Right ventricle myocardium inferior (tissue), 1 donor: ENCODE data around the gene COL4A6. TPM values are rescaled to one million over a fixed set of nuclear protein-coding genes. Genes with fewer than 3 reads are reported as not detected.

Source experiments
- ATAC-seq: fragments of 200-7000 bp; cut with Tn5 transposase; one replicate; pipeline ENCODE4 v1.9.1; 2020; ENCODE audit warnings: mild to moderate bottlenecking, moderate library complexity
- DNase-seq: peaks from one replicate; pipeline ENCODE4 v3.0.0; 2021; ENCODE audit errors: missing footprints
- intact Hi-C: fragments of 100-400 bp; cut with DNase I; formaldehyde crosslinking; loops from one replicate; pipeline ENCODE4 v1.11.0; 2022
- total RNA-seq: library from RNA; stranded (reverse); fragmentation: NEBNext Ultra II Directional; extraction: Animal tissue kit (Norgen Biotek cat#: 25700); gene quantifications from one replicate; pipeline ENCODE4 v1.2.1, GENCODE V29; 2021
- donor health status: DM: no; HTN: yes; CAD: no; lungs with severe emphysema.

COL4A6 gene
- total RNA-seq, 1 donor from 2014 or later, result 8.3 TPM

DNA sequence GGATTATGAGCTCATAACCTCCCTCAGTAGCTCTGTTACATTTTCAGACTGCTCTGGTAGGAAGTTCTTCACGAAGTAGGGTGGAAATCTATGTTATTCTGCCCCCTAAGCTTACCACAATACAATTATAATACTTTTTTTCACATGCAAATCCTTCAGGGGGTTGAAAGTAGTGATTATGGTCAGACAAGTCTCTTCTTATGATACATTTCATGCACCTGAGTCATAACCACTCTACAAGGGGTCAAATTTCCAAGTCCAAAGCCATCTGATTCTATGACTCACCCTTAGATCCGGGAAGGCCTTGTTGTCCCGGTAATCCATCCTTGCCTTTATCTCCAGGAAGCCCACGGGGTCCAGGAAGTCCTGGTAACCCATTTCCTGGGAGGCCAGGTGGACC is 251.4 kb downstream of the COL4A6 start:
- DNase-seq (no peak), ATAC-seq (no peak)
- intact Hi-C loops, result no loop called here

DNA sequence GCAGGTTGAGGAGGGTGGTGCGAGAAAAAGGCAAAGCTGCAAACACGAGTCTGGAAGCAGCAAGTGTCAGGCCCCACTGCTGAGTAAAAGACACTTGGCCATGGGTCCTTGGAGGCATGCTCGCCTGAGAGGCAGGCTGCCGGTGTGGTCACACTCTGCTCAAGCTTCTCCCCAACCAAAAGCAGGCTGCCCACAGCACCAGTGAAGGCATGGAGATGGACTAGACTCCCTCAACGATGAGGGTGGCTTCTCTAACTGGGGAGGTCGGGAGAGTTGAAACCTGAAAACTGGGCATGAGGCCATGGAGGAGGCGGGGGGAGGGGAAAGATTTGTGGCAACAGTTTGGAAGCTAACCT is 260.1 kb downstream of the COL4A6 start:
- intact Hi-C loops, result no loop called here
- DNase-seq (no peak), ATAC-seq (no peak)

DNA sequence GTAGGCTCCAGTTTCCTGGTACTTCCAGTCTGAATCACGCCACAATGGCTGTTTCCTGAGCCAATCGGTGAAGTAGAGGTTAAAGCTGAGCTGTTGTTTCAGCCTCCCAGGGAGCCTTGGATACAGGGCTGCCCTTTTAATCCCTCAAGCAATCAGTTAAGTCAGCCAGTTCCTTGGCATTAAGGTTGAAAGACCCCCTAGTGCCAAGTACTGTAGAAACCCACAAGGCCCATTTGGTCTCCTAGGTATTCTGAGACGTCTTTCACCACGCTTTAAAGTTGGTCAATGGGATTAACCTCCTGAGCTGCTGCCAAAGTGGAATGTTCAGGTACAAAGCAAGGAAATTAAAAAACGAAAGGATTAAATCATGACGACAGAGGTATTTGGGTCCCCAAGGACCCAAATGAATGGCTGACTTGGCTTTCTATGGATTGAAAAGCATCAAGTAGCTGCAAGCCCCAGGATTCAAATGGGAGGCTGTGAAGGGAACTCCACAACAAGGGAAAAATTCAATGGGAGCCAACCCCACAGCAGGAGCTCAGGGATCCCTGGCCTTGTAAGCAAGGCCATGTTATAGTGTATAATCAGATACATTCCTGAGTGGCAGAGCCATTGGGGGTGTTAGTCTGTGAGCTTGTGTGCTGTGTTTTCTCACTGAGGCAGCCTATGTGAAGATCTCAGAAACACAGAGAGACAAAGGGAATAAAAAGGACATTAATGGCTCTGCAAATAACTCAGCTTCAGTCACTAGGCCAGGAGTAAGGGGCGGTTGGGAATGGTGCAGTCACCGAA is 260.7 kb downstream of the COL4A6 start:
- ATAC-seq (no peak), DNase-seq (no peak)

DNA sequence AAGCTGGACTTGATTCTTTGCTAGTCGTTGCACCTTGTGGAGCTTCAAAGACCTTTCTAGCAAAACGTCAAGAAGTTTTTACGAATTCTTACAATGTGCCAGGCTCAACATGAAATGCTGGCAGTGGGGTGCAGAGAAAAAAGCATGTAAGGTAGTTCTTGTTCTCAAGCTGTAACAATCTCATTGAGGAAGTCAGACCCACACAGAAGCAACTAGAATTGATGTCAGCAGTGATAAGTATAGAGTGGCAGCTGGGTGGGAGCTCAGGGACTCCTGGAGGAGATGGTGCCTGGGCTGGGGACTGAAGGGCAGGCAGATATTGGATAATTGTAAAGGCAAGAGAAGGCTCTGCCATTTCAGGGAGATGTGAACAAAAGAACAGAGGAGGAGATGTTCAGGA is 264.3 kb downstream of the COL4A6 start:
- ATAC-seq (no peak), DNase-seq (no peak)
- intact Hi-C loops, result no loop called here

More for the DNA sequence above, 260.7 kb downstream of the COL4A6 start:
- intact Hi-C loops, result no loop called here

DNA sequence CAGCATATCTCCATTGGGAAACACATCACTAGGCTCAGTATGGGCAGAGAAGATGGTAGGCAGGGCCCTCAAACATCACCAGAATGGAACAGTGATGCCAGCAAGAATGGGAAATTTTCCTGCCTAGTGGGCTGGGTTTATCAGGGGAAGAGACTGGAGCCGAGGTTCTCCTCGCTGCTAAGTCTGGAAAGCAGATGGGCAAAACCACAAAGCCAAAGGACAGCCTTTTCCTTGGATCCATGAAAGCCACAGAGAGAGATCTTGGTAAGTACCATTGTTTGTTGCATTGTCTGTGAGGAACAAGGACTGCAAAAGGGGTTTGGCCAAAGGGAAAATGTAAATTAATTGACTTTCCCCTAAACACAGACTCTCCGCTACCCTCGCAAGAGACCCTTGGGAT is 266.6 kb downstream of the COL4A6 start:
- DNase-seq, result no peak
- intact Hi-C loops, result no loop called here
- ATAC-seq, result no peak

DNA sequence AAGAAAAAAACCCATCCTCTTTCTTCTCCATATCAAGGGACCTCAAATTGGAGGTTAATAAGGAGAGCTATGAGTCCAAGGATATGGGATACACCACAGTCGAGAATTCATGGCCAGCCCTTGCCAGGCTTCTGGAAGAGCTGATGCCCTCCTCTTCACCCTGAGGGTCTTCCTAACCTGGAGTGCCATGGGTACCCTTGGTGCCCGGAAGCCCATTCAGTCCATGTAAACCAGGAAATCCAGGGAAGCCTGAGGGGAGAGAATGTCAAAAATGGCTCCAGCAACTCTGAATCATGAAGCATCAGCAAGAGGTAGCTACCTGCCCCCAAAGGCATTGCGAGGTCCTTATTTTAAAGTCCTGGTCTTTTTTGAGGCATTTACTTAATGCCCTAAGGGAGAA is 268.5 kb downstream of the COL4A6 start:
- DNase-seq (no peak), ATAC-seq (no peak)
- intact Hi-C loops, result no loop called here

DNA sequence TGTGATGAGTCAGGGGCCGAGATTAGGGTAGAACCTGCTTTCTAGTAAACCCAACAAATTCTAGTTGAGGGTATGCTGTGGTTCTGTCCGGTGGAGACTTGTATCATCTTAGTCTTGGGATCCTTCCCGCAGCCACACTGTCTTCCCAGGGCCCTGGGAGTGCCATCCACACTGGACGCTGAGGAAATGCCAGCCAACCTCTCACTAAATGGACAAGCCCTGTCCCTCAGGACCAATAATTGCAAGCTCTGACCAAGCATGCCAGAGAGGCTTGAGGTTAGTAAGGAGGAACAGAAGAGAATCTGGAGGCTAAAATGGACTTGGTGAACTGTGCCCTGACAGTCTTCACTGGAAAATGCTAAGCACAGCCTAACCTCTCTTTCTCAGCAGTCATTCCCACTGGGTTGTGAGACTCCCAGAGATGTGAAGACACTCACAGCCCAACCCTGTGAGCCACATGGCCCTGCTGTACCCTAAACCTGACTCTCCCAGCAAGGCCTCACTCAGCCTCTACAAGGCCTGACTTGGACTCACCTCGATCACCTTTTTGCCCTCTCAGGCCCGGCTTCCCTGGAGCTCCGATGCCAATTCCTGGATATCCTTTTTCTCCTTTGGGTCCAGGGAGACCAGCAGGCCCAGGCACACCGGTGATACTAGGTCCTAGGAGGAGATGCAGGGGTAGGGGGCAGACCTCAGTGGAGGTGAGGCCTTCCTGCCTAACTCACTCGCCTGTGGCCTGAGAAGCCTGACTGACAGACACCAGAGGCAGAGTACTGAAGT is 269.1 kb downstream of the COL4A6 start:
- intact Hi-C loops, result no loop called here
- DNase-seq (no peak), ATAC-seq (no peak)

DNA sequence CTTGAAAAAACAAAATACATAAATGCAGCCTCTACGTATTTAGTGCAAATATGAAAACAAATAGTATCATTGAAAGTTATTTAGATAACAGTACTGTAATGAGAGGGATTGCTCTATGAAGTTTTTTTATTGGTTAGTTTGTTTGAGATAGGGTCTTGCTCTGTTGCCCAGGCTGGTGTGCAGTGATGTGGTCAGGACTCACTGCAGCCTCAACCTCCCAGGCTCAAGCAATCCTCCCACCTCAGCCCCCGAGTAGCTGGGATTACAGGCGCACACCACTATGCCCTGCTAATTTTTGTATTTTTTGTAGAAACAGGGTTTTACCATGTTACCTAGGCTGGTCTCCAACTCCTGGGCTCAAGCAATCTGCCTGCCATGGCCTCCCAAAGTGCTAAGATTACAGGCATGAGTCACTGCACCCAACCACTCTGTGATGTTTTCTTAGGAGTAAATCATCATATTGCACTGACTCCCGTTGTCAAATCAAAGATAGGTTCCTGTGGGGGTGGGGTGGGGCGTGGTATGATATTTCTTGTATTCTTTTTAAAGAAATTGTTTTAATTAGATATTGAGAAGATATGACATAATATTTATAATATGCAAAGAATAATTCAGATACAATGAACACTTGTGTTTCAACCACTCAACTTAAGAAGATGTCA is 270.9 kb downstream of the COL4A6 start:
- intact Hi-C loops, result no loop called here
- ATAC-seq, result no peak
- DNase-seq, result no peak

DNA sequence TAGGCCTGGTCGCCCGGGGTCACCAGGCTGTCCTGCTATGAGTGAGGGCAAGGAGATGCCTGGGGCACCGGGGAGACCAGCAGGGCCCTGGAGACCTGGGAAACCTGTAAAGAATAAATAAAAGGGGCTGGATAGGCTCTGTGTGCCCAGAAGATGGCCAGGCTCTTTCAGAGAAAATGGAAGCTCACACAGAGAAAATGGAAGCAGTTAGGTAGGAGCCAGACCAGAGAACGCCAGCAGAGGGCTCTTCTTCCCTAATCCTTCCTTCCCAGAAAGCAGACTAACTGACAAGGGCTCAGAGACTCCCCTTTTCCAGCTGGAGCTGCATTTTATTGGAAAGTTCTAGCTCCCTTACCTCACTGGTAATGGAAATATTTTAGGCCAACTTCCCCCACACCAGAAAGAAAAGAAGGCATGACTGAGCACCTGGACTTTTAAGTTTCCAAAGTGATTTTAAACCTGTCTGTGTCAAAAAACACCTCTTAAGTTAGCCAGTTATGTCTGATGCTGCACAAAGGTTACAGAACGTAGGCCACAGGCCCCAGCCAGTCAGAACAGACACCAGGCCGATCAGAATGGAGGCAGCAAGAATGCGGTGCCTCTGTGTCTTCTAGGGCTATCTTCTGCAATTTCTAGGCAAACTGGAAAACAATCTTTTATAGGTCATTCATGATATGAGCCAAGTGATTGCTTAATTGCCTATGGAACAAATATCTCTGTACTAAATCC is 272.7 kb downstream of the COL4A6 start:
- intact Hi-C loops, result no loop called here

DNA sequence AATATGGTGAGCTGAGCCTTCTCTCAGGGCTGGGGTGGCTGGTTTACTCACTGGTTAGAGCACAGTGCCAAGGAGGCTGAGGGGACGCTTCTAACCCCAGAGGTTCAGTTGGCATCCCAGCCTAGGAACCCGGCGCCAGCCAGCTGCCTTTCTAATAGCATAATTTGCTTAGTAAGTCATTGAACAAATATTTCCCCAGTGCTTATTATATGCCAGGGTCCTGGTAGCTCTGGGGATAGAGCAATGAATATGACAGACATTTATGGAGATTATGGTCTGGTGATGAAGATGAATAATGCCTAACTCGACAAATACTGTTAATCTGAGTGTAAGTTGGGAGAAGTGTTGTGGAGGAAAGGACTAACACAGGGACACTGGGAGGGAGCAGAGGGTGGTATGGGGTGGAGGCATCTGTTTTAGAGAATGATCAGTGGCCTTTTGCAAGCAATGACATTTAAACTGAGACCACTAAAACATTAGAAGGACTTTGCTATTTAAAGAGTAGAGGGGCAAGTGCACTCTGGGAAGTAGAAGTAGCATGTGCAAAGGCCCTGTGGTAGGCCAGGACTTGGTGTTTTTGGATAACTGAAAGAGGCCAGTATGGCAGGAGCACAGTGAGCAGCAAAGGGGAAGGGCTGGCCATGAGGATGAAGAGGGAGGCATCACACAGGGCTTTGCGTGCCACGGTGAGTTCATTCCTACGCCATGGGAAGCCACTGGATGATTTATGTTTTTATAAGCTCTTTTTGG is 274.7 kb downstream of the COL4A6 start:
- intact Hi-C loops, result no loop called here
- DNase-seq, result no peak
- ATAC-seq, result no peak

More for the DNA sequence above, 272.7 kb downstream of the COL4A6 start:
- DNase-seq, result no peak
- no peak for ATAC-seq

DNA sequence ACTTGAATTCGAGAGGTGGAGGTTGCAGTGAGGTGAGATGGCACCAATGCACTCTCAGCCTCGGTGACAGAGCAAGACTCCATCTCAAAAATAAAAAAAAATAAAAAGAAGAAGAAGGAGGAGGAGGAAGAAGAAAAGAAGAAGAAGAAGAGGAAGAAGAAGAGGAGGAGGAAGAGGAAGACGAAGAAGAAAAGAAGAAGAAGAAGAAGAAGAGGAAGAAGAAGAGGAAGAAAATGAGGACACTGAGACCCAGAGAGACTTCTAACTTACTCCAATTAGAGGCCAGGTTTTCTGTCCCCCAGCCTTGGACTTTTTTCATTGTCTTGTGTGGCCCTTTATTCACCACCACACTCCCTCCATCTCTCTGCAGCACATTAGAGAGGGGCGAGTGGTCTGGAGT is 276.0 kb downstream of the COL4A6 start:
- intact Hi-C loops, result no loop called here
- ATAC-seq (no peak), DNase-seq (no peak)

DNA sequence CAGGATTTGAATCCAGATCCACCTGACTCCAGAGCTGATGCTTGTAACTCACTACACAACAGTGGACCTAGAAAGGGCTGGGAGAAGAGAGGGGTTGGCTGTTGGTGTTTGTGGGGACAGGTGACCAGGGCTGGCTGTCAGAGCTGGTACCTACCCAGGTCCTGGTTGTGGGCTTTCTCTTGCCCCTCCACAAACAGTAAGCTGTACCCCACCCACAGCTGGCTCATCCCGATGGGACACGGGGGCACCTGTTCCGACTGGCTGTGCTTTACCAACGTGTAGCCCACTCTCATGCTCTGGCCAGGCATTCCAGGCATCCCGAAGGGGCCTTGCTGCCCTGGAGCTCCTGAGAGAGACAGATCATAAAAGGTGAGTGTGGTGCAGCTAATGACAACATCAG is 277.9 kb downstream of the COL4A6 start:
- no peak for ATAC-seq
- DNase-seq, result no peak
- intact Hi-C loops, result no loop called here

DNA sequence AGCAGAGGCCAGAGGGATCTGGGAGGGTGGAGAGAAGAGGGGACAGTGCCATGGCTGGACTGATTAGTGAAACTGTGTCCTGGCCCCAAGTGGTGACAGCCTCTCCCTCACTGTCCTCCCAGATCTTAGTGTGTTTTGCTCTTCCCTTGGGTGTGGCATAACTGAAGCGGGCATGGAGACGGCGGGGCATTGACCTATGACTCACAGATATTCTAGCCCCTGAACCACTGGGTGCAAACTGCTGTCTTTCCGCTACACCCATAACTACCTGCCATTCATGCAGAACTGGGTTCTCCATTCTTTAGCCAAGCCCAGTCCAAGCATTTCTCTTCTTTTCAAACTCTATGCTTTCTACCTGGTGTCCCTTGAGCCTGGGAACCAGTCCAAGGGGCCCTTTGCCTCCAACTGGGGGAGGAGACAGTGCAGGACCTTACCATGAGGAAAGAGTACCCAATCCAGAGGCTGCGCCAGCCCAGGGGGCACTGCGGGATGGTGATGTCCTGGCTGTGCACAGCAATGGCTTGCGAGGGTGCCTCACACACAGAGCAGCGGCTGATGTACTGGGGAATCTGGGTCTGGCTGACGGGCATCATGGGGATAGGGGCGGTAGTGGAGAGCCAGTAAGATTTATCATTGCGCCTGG is 279.1 kb downstream of the COL4A6 start:
- intact Hi-C loops, result no loop called here
- no peak for ATAC-seq

DNA sequence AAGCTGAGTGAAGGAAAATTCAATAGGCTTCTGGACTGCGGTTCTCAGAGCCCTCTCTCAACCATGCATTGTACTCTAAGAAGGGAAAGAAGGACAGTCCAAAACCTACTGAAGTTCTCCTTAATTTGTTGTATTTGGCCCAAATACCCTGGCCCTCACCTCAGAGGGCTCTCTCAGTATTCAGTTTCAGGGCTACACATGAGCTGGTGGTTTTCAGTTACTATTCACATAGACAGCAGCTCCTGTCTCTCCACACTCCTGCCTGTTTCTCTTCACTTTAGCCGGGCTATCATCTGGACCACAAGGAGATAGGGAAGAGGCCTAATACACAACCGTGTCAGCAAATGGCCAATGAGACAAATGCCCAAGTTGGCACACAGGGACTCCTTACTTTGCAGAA is 280.6 kb downstream of the COL4A6 start:
- no peak for ATAC-seq
- DNase-seq, result no peak
- intact Hi-C loops, result no loop called here

More for the DNA sequence above, 279.1 kb downstream of the COL4A6 start:
- no peak for DNase-seq

DNA sequence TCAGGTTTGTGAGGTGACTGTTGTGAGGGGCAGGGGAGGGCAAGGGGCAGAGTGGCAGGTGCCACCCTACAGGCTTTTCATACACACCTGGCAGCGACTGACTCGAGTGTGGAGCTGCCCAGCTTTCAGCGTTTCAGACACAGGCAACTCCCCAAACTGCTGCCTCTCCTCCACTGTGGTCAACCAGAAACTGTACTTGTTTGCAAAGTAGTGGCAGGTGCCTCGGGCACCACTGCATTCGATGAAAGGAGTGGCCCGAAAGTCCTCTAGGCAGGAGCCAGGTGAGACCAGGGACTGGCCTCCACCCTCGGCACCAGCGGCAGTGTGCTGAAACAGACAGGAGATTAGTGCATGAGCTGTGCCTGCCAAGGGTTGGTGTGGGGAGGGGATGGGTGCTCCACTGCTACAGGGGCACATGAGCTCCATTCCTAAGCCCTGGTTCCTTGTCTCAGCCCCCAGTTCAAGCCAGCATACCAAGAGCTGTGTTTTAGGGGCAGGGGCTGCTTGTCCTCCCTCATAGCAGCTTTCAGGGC is 281.2 kb downstream of the COL4A6 start:
- intact Hi-C loops, result no loop called here
- DNase-seq, result no peak
- ATAC-seq, result no peak

DNA sequence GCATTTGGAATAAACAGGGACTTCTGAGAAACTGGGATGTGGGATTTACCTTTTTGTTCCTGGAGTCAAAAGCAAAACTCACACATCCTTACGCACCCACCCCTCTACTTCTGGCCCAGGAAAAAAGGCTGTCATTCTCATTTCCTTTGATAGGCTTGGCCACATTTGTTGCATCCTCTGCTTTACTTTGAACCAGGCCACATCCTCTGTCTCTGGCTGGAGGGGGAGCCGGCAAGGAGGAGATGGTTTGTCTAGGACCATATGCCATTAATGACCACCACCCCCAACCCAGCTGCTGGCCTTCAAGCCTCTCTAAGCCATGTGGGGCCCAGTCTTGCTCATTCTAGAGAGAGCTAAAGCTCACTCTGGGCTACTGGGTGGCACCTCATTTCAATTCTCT is 282.1 kb downstream of the COL4A6 start:
- intact Hi-C loops, result no loop called here
- ATAC-seq (no peak), DNase-seq (no peak)

DNA sequence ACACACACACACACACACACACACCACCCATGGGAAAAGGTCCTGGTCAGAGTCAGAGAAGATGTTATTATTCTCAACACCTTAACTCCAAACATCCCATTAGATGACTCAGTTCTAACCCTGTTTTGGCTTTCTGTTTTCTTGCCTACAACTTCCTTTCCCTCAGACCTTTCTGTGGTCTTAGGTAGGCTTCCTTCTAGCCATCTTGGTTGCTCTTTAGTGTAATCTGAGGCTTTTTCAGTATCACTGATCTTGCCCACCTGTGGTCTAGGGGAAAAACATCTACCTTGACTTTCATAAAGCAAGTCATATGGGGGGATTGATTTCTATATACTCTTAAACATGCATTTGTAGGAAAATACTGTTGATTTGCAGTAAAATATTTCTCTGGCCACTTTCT is 289.7 kb downstream of the COL4A6 start:
- intact Hi-C loops, result no loop called here
- ATAC-seq (no peak), DNase-seq (no peak)
